Measurements from ENCODE around the gene FBXO21.
A peak's percentile ranks its signal among the peaks of the same experiment; 100 is the strongest.

The FBXO21 gene

GRCh38 chr12:117143008-117143532 is 47.2 kb downstream of the FBXO21 start:
- Histone ChIP-seq H4K20me1 (ENCODE audit: control insufficient read depth, insufficient read depth, low read depth, low read length) (no peaks in the 10 kb centered on the region), H3K36me3 (ENCODE audit: control insufficient read depth, low read length) (peaks cover 34% of the 10 kb centered on the region), H3K9me3 (ENCODE audit: control insufficient read depth, insufficient read depth, low read length) (no peaks in the 10 kb centered on the region), H3K27ac (ENCODE audit: low read depth, low read length) (peak overlapping the region; percentile 50), H3K27me3 (ENCODE audit: control insufficient read depth, low read length) (no peaks in the 10 kb centered on the region), H3K4me3 (ENCODE audit: low read length) (peak overlapping the region; percentile 12; the same call in 1 of the 2 replicates), H3K79me2 (ENCODE audit: control insufficient read depth, low read length) (no peaks in the 10 kb centered on the region), H3F3A (ENCODE audit: control insufficient read depth, insufficient read depth) (peaks cover 8% of the 10 kb centered on the region; the same call in 1 of the 2 replicates), H3K4me2 (ENCODE audit: low read length) (peak overlapping the region; percentile 31), H3K9me2 (replicated peaks; ENCODE audit: control insufficient read depth, low read length) (no peaks in the 10 kb centered on the region), H3K4me1 (ENCODE audit: control insufficient read depth, low read length) (peaks cover 37% of the 10 kb centered on the region)
- no peak for TF ChIP-seq CTCF (IDR thresholded peaks at IDR 0.05; ENCODE audit: low read depth, low read length, poor library complexity, severe bottlenecking)
- no peak for TF ChIP-seq EZH2phosphoT487 (IDR thresholded peaks at IDR 0.05; ENCODE audit: borderline replicate concordance, low read length)

GRCh38 chr12:117142094-117142493 is 48.2 kb downstream of the FBXO21 start:
- peak overlapping the region; percentile 50 for H3K27ac ChIP-seq (ENCODE audit: low read depth, low read length)
- no peaks in the 10 kb centered on the region for H3K9me3 ChIP-seq (ENCODE audit: control insufficient read depth, insufficient read depth, low read length)
- H3K9me2 ChIP-seq (replicated peaks; ENCODE audit: control insufficient read depth, low read length) = no peaks in the 10 kb centered on the region
- TF ChIP-seq CTCF (IDR thresholded peaks at IDR 0.05; ENCODE audit: low read depth, low read length, poor library complexity, severe bottlenecking) = no peak
- TF ChIP-seq EZH2phosphoT487 (IDR thresholded peaks at IDR 0.05; ENCODE audit: borderline replicate concordance, low read length) = no peak
- peaks cover 37% of the 10 kb centered on the region for H3K4me1 ChIP-seq (ENCODE audit: control insufficient read depth, low read length)
- peak overlapping the region; percentile 31 for H3K4me2 ChIP-seq (ENCODE audit: low read length)
- H4K20me1 ChIP-seq (ENCODE audit: control insufficient read depth, insufficient read depth, low read depth, low read length) = no peaks in the 10 kb centered on the region
- peaks cover 8% of the 10 kb centered on the region; the same call in 1 of the 2 replicates for H3F3A ChIP-seq (ENCODE audit: control insufficient read depth, insufficient read depth)
- H3K79me2 ChIP-seq (ENCODE audit: control insufficient read depth, low read length) = no peaks in the 10 kb centered on the region
- H3K27me3 ChIP-seq (ENCODE audit: control insufficient read depth, low read length) = no peaks in the 10 kb centered on the region
- H3K36me3 ChIP-seq (ENCODE audit: control insufficient read depth, low read length) = peaks cover 28% of the 10 kb centered on the region
- H3K4me3 ChIP-seq (ENCODE audit: low read length) = peak overlapping the region; percentile 12

GRCh38 chr12:117141097-117141898 is 49.0 kb downstream of the FBXO21 start:
- H3F3A ChIP-seq (ENCODE audit: control insufficient read depth, insufficient read depth) = peaks cover 8% of the 10 kb centered on the region; the same call in 1 of the 2 replicates
- peak overlapping the region; percentile 50 for H3K27ac ChIP-seq (ENCODE audit: low read depth, low read length)
- H3K4me3 ChIP-seq (ENCODE audit: low read length) = no peak overlapping the region
- no peaks in the 10 kb centered on the region for H3K9me3 ChIP-seq (ENCODE audit: control insufficient read depth, insufficient read depth, low read length)
- no peaks in the 10 kb centered on the region for H3K79me2 ChIP-seq (ENCODE audit: control insufficient read depth, low read length)
- peaks cover 37% of the 10 kb centered on the region for H3K4me1 ChIP-seq (ENCODE audit: control insufficient read depth, low read length)
- no peaks in the 10 kb centered on the region for H3K9me2 ChIP-seq (replicated peaks; ENCODE audit: control insufficient read depth, low read length)
- no peak for TF ChIP-seq CTCF (IDR thresholded peaks at IDR 0.05; ENCODE audit: low read depth, low read length, poor library complexity, severe bottlenecking)
- TF ChIP-seq EZH2phosphoT487 (IDR thresholded peaks at IDR 0.05; ENCODE audit: borderline replicate concordance, low read length) = no peak
- H4K20me1 ChIP-seq (ENCODE audit: control insufficient read depth, insufficient read depth, low read depth, low read length) = no peaks in the 10 kb centered on the region
- peaks cover 26% of the 10 kb centered on the region for H3K36me3 ChIP-seq (ENCODE audit: control insufficient read depth, low read length)
- H3K4me2 ChIP-seq (ENCODE audit: low read length) = peak overlapping the region; percentile 31
- H3K27me3 ChIP-seq (ENCODE audit: control insufficient read depth, low read length) = no peaks in the 10 kb centered on the region

All from DOHH2 (cell line).